H1 (cell line): ENCODE measurements around the gene USP49. TPM values are rescaled to one million over a fixed set of nuclear protein-coding genes. Genes with fewer than 3 reads are reported as not detected.

ENCODE experiments used
- CBX5 ChIP-seq: fragments of 300-800, 300-1000 bp; sonication (generic); IDR thresholded peaks from 2 replicates; pipeline ENCODE4 v1.7.1; 2016; ENCODE audit warnings: antibody characterized with exemption, low read length, low read depth
- CTBP2 ChIP-seq: IDR thresholded peaks from 2 replicates; pipeline ENCODE4 v1.7.0; 2011; ENCODE audit warnings: borderline replicate concordance, mild to moderate bottlenecking, moderate library complexity, mixed read lengths, low read length; ENCODE audit not compliant: insufficient read depth, insufficient read length
- JUND ChIP-seq: IDR thresholded peaks from 2 replicates; pipeline ENCODE4 v1.6.1; 2011; ENCODE audit warnings: mild to moderate bottlenecking, improper control_type of control experiment, low read length
- RNF2 ChIP-seq: fragments of 200-900, 300-1000 bp; sonication (generic); IDR thresholded peaks from 2 replicates; pipeline ENCODE4 v1.7.1; 2016; ENCODE audit warnings: borderline replicate concordance, low read depth, mild to moderate bottlenecking, antibody characterized with exemption, low read length; ENCODE audit not compliant: poor library complexity, severe bottlenecking; ENCODE audit errors: missing control alignments
- TEAD4 ChIP-seq: IDR thresholded peaks from 2 replicates; pipeline ENCODE4 v1.6.1; 2012; ENCODE audit warnings: low read depth, low read length, inconsistent platforms, mixed read lengths
- polyA plus RNA-seq, 7 experiments: library from polyadenylated mRNA; depleted of rRNA in 3 of 7; stranded (reverse) in 5 of 7; unstranded in 2 of 7; fragments of >200 nt in 5 of 7; fragments of 200-250 nt in 2 of 7; gene quantifications; 1 replicate in 5 of 7; 2 replicates in 1 of 7; 4 replicates in 1 of 7; pipeline versions ENCODE4 v1.2.1 to v1.2.3, GENCODE V29; 2011 to 2013; ENCODE audit warnings: missing spikeins in 2 of 7, mixed read lengths in 2 of 7
- total RNA-seq: library from RNA; stranded (reverse); fragmentation: NEBNext Ultra II Directional; extraction: Animal tissue kit (Norgen Biotek cat#: 25700); gene quantifications from 2 replicates; pipeline ENCODE4 v1.2.1, GENCODE V29; 2021
- TF ChIP-seq, protein P1 (sequence below), 3 experiments: IDR thresholded peaks; 1 replicate in 2 of 3; 2 replicates in 1 of 3; pipeline versions ENCODE4 v1.5.1 to v1.6.1; 2011; ENCODE audit warnings: low read length in 3 of 3, mild to moderate bottlenecking in 3 of 3, inconsistent platforms in 2 of 3, low read depth in 1 of 3, moderate library complexity in 1 of 3; ENCODE audit not compliant: insufficient read depth in 1 of 3; ENCODE audit errors: control extremely low read depth in 1 of 3

Gene USP49
- total and polyA plus RNA-seq, 2 of the 8 experiments (the other 6 are each of a cell fraction or from before 2014, with no cell fraction given) = 6.9 to 24.4 TPM

DNA sequence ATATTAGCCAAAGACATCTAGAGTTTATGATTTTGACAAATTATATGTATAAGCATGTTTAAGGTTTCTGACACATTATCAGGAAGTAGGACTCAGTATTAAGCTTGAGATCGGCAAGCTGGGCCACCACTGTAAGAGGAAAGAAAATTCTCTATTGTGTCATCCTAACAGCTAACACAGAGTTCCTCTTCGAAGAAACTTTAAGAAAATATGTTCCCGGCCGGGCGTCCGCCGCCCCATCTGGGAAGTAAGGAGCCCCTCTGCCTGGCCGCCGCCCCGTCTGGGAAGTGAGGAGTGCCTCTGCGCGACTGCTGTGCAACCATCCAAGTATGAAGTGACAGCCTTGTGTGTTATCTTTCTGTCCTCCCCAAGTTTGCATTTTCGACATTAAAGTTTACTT, 23.0 kb downstream of the USP49 start (continued):
- TF ChIP-seq, protein P1, sequence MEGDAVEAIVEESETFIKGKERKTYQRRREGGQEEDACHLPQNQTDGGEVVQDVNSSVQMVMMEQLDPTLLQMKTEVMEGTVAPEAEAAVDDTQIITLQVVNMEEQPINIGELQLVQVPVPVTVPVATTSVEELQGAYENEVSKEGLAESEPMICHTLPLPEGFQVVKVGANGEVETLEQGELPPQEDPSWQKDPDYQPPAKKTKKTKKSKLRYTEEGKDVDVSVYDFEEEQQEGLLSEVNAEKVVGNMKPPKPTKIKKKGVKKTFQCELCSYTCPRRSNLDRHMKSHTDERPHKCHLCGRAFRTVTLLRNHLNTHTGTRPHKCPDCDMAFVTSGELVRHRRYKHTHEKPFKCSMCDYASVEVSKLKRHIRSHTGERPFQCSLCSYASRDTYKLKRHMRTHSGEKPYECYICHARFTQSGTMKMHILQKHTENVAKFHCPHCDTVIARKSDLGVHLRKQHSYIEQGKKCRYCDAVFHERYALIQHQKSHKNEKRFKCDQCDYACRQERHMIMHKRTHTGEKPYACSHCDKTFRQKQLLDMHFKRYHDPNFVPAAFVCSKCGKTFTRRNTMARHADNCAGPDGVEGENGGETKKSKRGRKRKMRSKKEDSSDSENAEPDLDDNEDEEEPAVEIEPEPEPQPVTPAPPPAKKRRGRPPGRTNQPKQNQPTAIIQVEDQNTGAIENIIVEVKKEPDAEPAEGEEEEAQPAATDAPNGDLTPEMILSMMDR (IDR thresholded peaks at IDR 0.05; ENCODE audit: control extremely low read depth in 1 of 3, insufficient read depth in 1 of 3, low read depth in 1 of 3, low read length in 3 of 3) = no peak
- no peak for TF ChIP-seq RNF2
- no peak for TF ChIP-seq CBX5
- TF ChIP-seq CTBP2 = no peak
- TF ChIP-seq TEAD4 = no peak
- TF ChIP-seq JUND = no peak
- TF ChIP-seq, all 59 proteins: peak for 0
